Tibial nerve (tissue), 4 donors: ENCODE results near the gene PRXL2B.

Experiments
- EP300 ChIP-seq, 2 donors: sonication (generic); formaldehyde crosslinking; IDR thresholded peaks; one replicate each; pipeline ENCODE4 v1.6.1; 2017; ENCODE audit warnings: antibody characterized with exemption in 2 of 2, mild to moderate bottlenecking in 1 of 2
- TF ChIP-seq, protein P1 (sequence below), 5 experiments: fragments of 200-600 bp in 3 of 5; fragments of 450-650 bp in 2 of 5; sonication (generic) in 3 of 5; IDR thresholded peaks; one replicate each; pipeline ENCODE4 v1.5.1; 2016 to 2019; ENCODE audit warnings: antibody characterized with exemption in 5 of 5, mild to moderate bottlenecking in 3 of 5, moderate library complexity in 2 of 5

DNA sequence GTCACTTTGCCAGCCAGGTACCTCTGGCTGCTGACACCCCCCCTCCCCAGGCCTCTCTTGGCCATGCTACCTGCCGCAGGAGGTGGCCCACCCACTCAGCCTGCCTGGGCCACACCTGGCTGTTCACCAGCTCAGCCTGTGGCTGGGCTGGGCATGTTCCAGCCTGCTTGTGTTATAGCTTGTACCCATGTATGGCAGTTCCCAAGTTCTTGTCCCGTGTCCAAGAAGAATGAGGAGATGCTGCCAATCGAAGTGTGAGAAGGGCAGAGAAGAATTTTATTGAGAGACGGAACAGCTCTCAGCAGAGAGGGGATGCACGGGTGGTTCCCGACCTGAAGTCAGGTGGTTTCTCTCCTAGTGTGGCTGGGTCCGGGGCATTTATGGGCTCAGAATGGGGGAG, 50.2 kb downstream of the PRXL2B start:
- TF ChIP-seq, protein P1, sequence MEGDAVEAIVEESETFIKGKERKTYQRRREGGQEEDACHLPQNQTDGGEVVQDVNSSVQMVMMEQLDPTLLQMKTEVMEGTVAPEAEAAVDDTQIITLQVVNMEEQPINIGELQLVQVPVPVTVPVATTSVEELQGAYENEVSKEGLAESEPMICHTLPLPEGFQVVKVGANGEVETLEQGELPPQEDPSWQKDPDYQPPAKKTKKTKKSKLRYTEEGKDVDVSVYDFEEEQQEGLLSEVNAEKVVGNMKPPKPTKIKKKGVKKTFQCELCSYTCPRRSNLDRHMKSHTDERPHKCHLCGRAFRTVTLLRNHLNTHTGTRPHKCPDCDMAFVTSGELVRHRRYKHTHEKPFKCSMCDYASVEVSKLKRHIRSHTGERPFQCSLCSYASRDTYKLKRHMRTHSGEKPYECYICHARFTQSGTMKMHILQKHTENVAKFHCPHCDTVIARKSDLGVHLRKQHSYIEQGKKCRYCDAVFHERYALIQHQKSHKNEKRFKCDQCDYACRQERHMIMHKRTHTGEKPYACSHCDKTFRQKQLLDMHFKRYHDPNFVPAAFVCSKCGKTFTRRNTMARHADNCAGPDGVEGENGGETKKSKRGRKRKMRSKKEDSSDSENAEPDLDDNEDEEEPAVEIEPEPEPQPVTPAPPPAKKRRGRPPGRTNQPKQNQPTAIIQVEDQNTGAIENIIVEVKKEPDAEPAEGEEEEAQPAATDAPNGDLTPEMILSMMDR (IDR thresholded peaks at IDR 0.05): no peak
- TF ChIP-seq EP300 (IDR thresholded peaks at IDR 0.05): no peak
